Loucy (cell line): ENCODE data around the gene ABCA1.

Experiments
- CTCF ChIP-seq: fragments of 200-600 bp; sonication (generic); conservative IDR thresholded peaks from 2 replicates; pipeline ENCODE4 v1.5.1; 2014; ENCODE audit warnings: mild to moderate bottlenecking, antibody characterized with exemption, low read length
- EZH2phosphoT487 ChIP-seq: fragments of 200-600 bp; IDR thresholded peaks from 2 replicates; pipeline ENCODE4 v1.6.1; 2018; ENCODE audit warnings: antibody characterized with exemption, mild to moderate bottlenecking, moderate library complexity, borderline replicate concordance

GRCh38 chr9:104795857-104796256 lies 132.1 kb downstream of the ABCA1 start:
- TF ChIP-seq CTCF (no peak), EZH2phosphoT487 (no peak)
